Germinal center (tissue), 1 donor: ENCODE measurements around the gene PDE8A.

Experiments
- DNase-seq: peaks from one replicate; pipeline ENCODE4 v3.0.0; 2012; ENCODE audit warnings: mixed read lengths, low spot score

The PDE8A gene, protein sequence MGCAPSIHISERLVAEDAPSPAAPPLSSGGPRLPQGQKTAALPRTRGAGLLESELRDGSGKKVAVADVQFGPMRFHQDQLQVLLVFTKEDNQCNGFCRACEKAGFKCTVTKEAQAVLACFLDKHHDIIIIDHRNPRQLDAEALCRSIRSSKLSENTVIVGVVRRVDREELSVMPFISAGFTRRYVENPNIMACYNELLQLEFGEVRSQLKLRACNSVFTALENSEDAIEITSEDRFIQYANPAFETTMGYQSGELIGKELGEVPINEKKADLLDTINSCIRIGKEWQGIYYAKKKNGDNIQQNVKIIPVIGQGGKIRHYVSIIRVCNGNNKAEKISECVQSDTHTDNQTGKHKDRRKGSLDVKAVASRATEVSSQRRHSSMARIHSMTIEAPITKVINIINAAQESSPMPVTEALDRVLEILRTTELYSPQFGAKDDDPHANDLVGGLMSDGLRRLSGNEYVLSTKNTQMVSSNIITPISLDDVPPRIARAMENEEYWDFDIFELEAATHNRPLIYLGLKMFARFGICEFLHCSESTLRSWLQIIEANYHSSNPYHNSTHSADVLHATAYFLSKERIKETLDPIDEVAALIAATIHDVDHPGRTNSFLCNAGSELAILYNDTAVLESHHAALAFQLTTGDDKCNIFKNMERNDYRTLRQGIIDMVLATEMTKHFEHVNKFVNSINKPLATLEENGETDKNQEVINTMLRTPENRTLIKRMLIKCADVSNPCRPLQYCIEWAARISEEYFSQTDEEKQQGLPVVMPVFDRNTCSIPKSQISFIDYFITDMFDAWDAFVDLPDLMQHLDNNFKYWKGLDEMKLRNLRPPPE

DNA sequence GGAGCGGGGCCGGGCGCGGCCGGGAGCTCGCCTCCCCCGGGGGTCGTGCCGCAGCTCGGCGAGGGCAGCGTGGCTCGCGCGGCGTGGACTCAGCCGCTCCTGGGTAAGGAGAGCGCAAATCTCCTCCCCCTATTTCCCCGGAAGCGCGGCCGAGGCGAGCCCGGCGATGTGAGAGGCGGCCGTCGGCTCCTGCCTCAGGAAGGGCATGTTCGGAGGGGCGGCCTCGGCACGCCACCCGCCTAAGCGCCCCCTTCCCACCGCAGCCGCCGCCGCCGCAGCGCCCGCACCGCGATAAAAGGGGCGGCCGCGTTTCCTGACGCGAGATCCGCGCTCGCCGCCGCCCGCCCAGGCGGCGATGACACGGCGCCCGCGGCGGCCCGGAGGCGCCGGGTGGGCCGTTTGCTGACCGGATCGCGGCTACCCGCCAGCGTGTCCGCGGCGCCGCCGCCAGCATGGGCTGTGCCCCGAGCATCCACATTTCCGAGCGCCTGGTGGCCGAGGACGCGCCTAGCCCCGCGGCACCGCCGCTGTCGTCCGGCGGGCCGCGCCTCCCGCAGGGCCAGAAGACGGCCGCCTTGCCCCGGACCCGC is at the start of gene PDE8A:
Gene PDE8A (plus strand): TSS at position 146 of the 590 bp plus-strand sequence. CDS start 307 bp downstream, at position 453.
- peak; percentile 44 for DNase-seq

DNA sequence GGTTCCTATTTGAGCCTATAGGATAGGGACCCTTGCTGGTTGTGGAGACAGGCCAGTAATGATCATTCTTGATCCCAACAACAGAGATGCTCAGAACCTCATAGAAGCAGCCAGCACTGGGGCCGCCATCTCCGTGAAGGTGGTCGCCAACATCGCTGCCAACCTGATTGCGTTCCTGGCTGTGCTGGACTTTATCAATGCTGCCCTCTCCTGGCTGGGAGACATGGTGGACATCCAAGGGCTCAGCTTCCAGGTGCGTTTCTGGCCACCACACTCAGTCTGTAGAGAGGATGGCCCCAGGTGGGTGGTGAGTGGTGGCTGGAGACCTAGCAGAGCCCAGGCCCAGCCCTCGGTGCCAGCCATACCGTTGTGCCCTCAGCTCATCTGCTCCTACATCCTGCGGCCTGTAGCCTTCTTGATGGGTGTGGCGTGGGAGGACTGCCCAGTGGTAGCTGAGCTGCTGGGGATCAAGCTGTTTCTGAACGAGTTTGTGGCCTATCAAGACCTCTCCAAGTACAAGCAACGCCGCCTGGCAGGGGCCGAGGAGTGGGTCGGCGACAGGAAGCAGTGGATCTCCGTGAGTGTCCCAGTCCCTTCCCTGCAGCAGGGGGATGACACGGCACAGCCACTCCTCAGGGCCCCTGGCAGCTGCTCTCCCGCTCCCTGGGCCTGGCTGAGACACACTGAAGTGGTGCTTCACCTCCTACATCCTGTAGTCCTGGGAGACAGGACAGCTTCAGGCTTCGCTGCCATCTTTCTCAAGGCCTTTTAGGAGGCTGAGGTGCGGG is 46.5 kb upstream of the PDE8A start:
- no peak for DNase-seq

DNA sequence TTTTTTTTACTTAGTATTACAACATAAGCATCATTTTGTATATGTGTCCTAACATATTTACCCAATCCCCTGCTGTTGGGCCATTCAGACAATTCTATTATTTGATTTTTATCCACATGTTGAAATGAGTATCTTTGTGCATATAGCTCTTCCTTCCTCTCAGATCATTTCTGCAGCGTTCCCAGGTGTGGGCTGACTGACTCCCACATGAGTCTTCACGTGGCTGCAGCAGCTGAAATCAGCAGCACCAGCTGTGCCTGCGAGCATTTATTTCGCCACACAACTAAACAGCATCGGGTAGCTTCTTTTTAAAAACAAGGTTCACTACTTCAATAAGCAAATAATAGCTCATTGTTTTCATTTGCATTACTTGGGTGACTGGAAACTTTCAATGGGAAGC is 44.5 kb upstream of the PDE8A start:
- no peak for DNase-seq

DNA sequence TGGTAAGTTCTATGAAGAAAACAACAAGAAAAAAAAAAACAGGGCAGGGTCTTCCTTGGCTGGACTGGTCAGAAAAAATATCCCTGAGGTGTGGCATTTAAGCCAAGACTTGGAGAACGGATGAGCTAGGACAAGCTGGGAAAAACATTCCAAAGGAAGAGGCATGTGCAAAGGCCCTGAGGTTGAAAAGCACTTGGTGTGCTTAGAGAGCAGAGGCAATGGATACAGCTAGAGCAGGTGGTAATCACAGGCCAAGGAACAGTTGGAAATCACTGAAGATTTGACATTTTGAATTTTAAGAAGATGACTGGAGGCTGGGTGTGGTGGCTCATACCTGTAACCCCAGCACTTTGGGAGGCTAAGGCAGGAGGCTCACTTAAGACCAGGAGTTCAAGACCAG is 42.9 kb upstream of the PDE8A start:
- DNase-seq = no peak

DNA sequence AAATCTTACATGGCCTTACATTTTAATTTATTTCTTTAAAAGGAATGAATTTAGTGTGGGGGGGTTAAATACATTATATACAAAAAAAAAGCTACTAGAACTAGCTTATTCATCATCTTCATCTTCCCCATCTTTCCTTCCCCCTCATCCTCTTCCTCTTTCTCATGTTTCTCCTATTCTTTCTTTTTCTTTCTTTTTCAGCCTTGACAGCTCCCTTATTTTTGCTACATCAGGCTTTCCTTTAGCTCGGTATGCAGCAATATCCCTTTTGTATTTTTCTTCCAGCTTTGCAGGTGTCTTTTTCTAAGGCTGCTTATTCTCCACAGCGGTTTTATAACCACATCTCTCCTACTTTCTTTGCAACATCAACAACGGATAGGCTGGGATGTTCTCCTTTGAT is 41.3 kb upstream of the PDE8A start:
- DNase-seq = no peak

DNA sequence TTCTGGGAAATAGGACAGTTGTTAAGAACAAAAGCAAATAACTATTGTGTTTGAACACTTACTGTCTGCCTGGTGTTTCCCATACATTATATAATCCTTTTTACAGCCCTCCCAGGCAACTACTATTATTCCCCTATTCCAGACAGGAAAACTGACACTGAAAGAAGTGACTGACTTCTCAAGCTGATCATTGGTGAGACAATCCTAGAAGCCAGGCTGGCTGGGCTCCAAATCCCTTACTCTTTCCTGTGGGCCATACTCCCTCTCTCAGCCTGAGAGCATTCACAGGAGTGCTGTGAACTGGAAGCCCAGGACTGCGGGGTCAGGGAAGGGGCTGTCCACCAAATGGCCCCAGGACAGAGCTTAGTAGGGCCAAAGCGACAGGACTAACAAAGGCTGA is 39.2 kb upstream of the PDE8A start:
- no peak for DNase-seq

DNA sequence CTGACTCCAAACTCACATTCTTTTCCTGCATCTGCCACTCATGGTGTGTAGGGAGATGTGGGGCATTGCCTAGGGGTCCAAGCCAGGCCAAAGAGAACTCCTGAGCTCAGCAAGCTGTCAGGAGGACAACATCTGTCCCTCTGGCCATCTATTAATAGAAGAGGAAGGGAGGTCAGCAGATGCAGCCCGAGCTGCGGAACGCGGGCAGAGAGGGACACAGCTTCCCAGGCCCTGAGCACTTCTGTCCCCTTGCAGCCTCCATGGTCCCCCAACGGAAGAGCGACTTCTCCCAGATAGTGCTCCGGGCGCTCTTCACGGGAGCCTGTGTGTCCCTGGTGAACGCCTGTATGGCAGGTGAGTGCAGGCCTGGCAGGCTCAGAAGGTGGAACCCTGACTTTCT is 37.3 kb upstream of the PDE8A start:
- no peak for DNase-seq

DNA sequence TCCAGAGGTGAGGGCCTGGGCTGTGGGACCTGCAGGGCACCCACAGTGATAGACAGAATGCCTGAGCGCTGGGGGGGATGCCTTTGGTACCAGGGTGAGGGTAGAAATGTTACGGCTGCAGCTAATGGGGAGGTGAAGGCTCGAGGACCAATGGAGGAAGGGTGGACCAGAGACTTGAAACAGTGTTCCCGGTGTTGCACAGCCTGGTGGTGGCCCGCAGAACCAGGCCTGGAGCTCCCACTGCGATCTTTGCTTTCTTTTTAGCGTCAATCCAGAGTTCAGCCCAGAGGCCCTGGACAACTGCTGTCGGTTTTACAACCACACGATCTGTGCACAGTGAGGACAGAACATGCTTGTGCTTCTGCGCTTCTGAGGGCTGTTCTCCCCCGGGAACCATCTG is 36.8 kb upstream of the PDE8A start:
- DNase-seq = no peak

DNA sequence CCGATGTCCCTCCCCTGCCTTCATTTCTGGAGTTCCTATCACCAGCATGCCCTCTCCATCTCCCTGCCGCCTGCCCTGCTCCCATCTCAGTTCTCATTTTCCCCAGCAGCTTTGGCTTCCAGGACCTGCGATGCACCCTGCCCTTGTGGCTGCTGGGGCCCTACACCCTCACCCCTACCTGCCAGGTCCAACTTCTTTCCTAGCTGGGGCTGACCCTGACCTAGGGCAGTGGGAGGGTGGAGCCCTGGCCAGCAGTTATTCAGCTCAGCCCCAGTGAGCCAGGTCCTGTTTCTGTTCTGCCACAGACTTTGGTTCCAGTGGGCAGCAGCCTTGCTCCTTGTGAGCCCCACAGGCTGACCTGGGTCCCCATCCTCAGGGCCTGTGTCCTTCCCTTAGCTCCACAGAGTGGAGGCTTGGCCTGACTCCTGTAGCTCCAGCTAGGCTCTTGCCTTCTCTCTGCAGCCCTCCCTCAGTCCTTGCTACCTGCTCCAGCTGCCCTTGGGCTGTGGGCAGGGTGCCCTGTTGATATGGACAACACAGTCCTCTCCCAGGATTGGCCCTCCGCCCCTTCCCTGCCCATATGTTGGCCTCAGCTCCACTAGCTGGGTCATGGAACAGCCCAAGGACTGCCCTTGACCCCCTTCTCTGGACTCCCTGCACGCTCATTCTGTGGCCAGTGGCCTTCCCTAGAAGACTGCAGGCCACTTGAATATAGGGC is 34.7 kb upstream of the PDE8A start:
- DNase-seq = no peak

DNA sequence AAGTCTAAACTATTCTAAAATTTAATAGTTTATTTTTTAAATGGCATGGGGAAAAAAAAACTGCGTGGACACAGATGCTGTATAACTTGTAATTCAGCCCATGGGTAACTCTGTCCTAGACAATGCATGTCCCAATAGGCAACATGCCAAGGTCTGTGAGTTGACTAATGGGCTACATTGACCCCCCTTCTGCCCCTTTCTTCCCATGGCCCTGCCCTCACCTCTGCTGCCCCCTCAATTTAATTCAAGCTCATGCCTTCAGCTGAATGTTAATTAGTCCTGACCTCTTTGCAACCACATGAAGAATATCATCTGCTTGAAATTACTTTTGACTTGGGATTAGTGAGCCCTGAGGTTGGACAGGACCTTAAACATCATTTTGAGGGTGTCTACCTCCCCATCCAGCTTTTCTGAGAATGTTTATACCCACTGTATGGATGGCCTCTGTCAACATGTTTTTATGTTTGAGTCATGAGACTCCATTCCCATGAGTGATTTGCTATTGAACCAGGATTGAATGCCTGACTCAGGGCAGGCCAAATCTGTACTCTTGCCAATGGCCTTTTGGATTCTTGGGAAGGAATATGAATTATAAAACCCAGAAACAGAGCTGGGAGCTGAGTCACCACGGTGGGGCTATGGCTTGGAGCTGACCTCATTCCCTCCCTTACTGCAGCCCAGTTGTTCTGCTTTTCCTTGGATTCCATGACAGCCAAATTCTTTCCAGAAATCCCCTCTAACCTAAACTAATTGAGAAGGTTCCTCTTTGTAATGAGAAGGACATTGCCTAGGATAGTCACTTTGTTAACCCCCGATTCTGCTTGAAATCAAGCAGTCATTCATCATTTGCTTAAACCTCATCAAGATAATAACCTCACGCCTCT is 33.5 kb upstream of the PDE8A start:
- no peak for DNase-seq

DNA sequence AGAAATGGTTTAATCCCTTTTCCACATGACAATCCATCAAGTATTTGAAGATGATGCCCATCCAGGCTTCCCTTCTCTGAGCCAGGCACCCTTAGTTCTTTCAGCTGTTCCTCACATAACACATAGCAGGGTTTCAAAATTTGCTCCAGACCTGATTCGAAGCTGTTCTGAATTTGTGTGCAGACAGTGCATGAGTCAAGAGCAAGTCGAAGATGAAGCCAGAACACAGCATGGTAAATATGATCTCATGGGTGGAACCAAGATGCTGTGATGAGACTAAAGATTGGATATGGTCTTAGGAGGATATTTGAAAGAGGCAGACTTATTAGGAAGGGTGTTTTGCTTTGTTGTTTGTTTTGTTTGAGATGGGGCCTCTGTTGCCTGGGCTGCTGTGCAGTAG is 32.6 kb upstream of the PDE8A start:
- DNase-seq = no peak

DNA sequence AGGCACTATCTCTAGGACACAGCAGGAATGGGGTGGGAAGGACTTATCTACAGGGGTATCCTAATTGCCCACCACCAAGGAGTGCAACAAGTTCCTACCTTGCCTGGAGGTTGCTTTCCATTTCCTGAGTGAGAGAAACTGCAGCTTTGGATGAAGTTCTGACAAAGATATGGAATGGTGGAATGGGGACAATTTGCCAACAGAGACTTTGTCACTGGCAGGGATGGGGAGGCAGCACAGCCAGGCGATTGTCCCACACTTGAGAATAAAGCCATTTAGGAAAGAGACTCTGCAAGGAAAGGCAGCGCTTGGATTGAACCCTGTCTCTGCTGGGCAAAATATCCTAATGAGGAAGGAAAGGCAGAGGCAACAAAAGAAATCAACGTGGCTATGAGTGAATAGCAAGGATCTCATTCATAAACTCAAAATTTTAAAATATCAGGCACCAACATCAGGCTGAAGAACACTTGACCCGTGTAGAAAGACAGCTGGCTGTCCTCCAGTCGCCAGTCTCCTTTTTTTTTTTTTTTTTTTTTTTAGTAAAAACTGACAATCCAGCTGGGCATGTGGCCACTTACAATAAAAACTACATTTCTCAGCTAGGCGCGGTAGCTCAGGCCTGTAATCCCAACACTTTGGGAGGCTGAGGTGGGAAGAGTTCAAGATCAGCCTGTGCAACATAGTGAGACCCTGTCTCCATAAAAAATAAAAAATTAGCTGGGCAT is 31.6 kb upstream of the PDE8A start:
- no peak for DNase-seq

DNA sequence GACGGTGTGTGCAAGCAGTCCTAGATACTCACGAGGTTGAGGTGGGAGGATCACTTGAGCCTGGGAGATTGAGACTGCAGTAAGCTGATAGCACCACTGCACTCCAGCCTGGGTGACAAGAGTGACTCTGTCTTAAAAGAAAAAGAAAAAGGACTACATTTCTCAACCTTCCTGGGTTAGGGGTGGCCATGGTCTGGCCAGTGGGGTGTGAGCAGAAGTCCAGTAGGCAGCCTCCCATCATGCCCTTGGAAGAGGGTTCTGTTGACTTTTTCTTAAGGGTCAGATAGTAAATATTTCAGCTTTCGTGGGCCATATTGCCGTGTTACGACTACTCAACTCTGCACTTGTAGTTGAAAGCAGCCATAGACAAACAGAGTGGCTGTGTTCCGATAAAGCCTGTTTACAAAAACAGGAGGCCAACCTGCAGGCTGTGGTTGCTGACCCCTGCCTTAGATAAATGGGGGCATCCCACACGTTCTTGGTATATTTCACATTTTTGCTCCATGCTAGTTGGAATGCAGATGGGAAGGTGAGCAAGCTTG is 31.0 kb upstream of the PDE8A start:
- no peak for DNase-seq

DNA sequence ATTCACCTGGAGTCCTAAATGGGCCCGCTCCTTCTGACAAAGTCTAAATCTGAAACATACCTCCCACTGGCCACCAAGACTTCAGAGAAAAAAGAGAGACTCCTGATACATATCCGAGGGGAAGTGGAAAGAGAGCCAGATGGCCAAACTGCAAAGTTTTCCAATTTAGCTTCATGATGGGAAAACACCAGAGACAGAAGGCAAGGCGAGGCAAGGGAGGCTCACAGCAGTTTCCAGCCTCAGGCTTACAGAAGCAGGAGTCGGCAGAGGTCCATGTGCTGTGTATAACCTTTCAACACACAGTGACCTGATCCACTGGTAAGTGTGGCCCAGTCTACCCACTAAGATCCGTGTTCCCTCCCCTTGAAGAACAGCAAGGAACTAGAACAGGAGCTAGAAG is 29.9 kb upstream of the PDE8A start:
- no peak for DNase-seq

DNA sequence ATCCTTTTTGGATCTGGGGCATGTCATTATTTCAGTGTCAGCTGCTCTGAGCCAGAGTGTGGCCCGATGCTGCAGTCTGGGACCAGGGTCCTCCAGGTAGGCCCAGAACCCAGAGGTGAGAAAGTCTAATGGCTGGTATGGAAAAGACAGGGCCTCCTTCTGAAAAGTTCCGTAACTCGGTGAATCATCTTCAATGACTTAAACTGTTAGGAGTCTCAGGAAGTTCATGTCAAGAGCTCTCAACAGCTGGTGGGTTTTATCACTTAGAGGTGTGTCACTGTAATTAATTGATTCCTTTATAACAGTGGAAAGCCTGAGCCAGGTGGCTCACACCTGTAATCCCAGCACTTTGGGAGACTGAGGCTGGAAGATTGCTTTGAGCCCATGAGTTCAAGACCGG is 28.5 kb upstream of the PDE8A start:
- DNase-seq = no peak

DNA sequence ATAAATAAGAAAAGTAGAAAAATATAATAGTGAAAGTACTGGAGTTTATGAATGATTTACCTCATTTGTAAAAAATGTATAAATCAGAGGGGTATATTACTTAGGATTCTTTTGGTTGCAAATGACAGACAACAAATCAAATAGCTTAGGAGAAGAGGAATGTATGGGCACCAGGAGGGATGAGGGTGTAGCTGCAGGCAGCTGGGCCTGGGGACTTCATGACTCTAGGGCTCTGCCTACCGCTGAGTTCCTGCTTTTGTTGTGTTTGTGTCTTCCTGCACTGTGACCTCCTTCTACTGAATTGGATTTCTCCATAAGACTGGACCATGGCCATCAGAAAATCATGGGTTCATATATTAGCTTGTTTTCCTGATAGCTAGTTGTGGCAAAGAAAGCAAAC is 27.9 kb upstream of the PDE8A start:
- no peak for DNase-seq

DNA sequence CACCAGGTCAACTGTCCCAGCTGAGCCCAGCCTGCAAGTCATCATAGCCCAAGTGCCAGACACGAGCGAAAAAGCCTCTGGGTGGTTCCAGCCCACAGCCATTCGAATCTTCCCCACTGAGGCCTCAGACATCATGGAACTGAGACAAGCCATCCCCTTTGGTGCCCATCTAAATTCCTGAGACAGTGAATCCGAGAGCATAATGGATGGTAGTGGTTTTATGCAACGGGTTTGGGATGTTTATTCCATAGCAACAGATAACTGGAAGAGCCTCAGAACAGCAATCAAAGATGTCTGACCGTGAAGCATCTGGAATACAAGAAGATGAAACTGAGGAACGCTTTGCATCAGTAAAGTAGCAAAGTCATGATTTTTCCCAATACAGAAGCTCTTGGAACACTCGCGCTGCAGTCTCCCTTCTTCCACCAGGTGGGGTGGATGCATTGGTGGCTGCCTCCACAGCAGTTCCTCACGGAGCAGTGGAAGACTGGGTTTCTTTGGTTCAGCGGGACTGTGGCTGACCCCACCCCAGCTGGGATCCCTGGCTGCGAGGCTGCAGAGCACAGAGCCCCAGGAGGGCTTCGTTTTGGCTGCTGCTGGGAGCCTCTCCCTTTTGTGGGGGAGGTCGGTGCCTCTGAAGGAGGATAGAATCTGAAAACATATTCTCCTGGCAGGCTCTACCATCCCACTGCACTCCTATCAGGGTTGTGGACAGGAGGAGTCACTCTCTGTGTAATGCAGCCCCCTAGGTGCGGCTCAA is 26.4 kb upstream of the PDE8A start:
- DNase-seq = no peak

DNA sequence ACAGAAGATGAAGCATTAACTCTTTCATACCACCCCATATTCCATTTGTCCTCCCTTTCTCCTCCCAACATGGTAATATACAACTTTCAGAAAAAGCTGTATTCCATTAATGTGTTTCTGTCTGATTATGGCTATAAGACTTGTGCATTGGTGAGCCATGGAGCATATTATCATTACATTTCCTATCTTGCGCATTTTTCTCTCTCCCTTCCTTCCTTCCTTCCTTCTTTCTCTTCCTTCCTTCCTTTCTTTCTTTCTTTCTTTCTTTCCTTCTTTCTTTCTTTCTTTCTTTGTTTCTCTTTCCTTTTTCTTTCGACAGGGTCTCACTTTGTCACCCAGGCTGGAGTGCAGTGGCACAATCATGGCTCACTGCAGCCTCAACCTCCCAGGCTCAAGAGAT is 25.5 kb upstream of the PDE8A start:
- no peak for DNase-seq
